ENCODE data around the gene INPP5A.

DNA sequence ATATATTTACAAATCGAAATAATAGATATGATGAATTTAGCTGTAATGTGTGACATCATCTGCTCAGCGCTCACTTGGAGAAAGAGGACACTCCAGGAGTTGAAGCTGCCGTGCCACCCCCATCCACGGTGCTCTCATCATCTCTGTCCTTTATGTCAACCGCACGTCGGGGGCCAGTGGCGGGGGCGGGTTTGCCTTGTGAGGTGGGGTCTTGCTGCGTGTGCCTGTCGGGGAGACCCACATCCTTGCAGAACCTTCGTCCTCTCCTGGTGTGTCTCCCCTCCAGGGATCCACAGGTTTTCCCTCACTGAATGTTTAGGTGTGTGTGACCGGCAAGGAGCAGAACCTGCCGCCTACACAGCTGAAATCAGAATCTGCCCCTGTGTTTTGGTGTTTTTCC is 71.6 kb downstream of the INPP5A start:
- TF ChIP-seq CTCF (IDR thresholded peaks at IDR 0.05 in 8 of 11, conservative IDR thresholded peaks at IDR 0.05 in 3 of 11) (no peak), POLR2AphosphoS5 (IDR thresholded peaks at IDR 0.05) (no peak), POLR2A (IDR thresholded peaks at IDR 0.05) (no peak)
